VCaP (cell line): Measurements from ENCODE around the gene PACRG.

Experiments
- H3K27ac ChIP-seq: fragments of 450-650 bp; 2 replicates; pipeline ENCODE4 v1.5.1; 2017
- TF ChIP-seq, protein P1 (sequence below): fragments of 450-650 bp; conservative IDR thresholded peaks from 2 replicates; pipeline ENCODE4 v1.5.1; 2017; ENCODE audit warnings: mild to moderate bottlenecking, moderate library complexity

Gene PACRG

DNA sequence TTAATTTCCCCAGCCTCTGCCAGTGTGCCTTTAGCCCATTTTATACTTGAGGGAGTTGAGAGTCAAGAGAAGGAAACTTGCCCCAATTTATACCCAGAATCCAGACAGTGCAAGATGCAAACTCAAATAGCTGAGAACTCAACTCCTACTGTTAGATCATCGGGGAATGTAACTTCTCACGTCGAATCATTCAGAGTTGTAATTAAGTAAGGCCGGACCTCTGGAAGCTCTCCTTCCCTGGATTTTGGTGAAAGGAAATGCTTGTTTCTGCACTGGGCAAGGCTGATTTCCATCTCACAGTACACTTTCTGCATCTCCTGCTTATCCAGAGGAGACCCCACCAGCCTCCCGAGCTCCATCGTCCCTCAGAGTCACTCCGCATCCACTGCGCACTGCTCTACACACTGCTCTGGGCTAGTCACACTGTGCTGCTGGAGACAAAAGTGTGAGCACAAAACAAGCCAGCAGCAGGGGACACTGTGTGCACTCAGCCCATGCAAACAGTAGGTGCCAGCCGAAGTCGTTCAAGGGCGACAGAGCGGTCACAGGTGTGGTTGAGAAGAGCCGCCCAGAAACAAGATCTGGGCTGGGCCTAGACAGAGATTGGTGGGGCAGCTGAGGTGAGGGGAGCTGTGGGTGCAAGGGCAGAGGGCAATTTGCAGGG lies 536.4 kb downstream of the PACRG start:
- TF ChIP-seq, protein P1, sequence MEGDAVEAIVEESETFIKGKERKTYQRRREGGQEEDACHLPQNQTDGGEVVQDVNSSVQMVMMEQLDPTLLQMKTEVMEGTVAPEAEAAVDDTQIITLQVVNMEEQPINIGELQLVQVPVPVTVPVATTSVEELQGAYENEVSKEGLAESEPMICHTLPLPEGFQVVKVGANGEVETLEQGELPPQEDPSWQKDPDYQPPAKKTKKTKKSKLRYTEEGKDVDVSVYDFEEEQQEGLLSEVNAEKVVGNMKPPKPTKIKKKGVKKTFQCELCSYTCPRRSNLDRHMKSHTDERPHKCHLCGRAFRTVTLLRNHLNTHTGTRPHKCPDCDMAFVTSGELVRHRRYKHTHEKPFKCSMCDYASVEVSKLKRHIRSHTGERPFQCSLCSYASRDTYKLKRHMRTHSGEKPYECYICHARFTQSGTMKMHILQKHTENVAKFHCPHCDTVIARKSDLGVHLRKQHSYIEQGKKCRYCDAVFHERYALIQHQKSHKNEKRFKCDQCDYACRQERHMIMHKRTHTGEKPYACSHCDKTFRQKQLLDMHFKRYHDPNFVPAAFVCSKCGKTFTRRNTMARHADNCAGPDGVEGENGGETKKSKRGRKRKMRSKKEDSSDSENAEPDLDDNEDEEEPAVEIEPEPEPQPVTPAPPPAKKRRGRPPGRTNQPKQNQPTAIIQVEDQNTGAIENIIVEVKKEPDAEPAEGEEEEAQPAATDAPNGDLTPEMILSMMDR: no peak
- H3K27ac ChIP-seq: no peak overlapping the region

DNA sequence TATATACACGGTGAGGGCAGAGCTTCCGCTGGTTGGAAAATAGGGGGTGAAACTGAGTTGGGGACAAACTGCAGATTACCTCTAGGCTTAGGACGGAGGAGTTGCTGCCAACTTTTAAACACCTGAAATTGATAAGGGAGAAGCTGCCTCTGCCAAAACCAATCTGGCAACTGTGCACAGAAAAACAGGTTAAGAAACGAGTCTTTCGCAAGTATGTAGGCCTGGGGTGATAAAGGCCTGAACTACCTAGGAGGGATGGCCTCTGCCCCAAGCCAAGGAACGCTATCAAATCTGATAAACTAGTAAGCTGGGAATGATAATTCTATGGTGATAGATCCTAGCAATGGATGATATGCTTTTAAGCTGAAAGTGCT lies 536.9 kb downstream of the PACRG start:
- TF ChIP-seq, protein P1: no peak
- no peak overlapping the region for H3K27ac ChIP-seq

DNA sequence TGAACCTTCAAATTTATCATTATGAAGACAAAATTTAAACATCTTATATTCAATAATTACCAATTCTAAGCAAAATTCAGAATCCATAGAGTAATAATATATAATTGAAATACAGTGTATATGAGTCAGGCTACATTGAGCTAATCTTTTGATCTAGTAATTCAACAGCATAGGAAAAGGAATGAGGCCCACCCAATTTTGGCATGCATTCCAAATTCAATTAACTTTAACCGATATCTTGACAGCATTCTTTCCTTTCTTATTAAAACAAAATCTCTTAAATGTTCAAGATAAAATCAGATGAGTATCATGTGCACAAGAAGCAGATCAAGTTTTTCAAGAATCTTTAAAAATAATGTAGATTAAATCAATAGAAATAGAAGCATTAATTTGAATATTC lies 553.9 kb downstream of the PACRG start:
- no peak overlapping the region for H3K27ac ChIP-seq
- TF ChIP-seq, protein P1: no peak

DNA sequence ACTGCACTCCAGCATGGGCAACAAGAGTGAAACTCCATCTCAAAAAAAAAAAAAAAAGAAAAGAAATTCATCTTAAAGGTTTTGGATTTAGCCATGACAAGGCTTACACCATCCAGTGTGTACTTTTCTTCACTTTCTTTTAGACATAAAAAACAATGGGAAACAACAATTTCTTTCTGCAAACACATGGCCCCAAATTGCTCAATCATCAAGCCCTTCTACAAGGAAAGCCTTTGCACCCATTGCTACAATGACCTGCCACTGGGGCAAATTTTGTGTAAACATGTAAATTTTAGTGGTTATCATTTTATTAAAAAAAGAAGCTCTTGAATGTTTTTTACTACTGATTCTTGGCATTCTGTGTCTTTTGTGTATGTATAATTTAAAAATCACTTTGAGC lies 554.9 kb downstream of the PACRG start:
- H3K27ac ChIP-seq: no peak overlapping the region
- TF ChIP-seq, protein P1: no peak

DNA sequence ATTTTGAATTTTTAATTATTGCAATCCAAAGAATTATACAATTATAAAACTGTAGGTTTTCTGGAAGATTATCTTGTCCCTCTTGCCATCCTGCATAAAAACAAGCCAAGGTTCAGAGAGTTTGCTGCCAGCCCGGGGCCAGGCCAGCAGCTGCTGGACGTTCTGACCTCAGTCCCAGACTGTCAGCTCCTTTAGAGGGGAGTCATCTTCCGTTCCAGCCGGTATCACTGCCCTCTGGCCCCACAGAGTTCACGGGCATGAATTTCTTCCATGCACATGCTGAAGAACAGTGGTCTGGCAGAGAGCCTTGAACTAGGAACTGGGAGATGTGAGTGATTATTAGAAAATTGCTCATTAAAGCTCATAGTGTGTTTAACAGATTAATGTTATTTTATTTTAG lies 556.4 kb downstream of the PACRG start:
- TF ChIP-seq, protein P1: no peak
- H3K27ac ChIP-seq: no peak overlapping the region

DNA sequence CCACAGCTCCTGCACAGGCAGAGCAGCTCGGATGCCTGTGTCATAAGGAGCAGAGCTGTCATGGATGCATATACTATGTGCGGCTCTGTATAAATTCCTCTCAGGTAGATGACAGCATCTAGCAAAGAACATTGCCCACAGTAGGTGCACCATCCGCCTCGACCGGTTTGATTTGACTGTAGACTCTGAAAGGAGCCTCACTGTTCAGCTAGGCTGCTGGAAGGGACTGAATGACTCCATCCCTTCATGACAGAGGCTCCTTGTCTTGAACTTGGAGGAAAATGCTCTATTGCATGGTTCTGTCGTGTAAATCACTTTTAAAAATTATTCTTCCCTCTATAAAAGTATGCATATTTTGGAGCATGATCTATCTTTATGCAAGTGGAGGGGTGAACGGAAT lies 557.9 kb downstream of the PACRG start:
- H3K27ac ChIP-seq: no peak overlapping the region
- TF ChIP-seq, protein P1: no peak

DNA sequence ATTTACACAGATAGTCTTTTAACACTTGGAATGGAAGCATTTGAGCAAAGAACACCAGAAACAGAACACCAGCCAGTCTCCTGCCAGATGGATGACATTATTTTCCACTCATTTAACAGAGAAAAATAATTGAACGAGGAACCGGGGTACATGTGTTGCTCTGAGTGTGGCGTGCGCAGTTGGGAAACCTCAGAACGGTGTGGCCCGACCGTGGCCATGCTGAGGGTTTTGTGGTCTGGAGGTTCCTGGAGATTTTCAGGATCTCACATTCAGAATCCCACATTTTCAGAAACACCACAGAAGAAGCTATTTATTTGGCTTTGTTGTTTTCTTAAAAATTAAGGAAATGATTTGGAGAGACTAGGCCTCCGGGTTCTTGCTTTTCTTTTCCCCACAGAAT lies 559.9 kb downstream of the PACRG start:
- H3K27ac ChIP-seq: no peak overlapping the region
- TF ChIP-seq, protein P1: no peak

DNA sequence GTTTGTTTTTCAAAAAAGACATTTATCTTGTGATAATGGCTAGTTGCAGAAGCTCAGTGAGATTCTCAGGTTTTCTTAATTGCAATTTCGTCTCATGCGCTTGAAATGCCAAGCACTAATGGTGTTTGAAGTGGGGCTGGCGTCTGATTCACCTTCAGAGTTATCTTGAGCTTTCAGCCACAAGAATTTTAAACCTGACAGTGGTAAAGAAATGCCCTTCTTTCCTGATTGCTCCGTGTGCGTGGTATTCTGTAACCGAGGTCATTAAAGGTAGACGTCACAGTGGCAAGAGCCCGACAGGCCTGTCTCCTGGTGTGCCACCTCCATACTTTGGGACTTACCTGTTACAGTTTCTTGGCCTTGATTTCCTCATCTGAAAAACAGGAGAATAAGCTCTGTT lies 560.3 kb downstream of the PACRG start:
- TF ChIP-seq, protein P1: no peak
- H3K27ac ChIP-seq: no peak overlapping the region
